ENCODE measurements around the gene BICC1.
"Not testable (repeated sequence)": the region's sequence is repeated elsewhere in the genome, so short reads cannot be mapped to it uniquely, and the experiment has no call there.

Gene BICC1

GRCh38 chr10:58567652-58568051 lies 55.0 kb downstream of the BICC1 start:
- no peak for DNase-seq (ENCODE audit: low read depth)

DNA sequence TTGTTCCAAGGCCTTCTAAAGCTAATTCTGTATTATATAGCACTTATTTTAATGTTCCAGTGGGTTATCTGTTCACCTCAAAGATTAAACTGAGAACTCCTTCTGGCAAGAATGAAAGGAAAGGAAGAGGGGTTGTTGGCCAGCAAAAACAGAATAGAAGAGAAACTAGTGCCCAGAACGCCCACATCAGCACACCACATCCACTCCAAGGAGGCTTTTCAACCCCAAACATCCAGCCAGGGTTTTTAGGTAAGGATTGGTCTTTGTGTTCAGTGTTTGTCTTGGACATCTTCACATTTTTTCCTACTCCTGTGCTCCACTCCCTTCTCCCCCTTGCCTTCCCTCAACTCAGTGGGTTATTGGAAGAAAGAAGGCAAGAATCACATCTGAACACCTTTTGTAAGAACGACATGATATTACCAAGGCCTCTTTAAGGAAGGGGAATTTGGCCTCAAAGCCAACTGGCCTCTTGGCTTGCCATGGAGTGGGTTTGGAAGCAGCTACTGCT lies 55.8 kb downstream of the BICC1 start:
- DNase-seq (ENCODE audit: low read depth), result no peak

DNA sequence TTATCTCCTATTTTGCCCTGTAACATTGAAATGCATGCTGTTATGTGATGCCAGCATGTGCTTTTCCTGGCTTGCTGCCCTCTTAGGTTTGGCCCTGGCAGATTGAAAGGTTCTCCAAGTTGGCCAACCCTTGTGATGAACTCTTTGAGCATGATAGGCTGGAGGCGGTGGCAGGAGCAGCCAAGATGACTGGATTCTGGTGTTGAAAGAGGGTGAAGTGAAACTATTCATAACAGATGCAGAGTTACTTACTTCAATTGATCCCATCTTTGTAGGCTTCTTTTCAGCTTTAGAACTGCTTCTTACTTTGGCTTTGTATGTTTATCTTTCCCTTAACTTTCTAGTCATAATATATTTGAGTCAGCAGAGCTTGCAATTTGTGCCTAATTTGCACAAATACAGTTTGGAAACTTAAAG lies 57.6 kb downstream of the BICC1 start:
- DNase-seq (ENCODE audit: low read depth), result peak; percentile 41

GRCh38 chr10:58570979-58571378 lies 58.3 kb downstream of the BICC1 start:
- no peak for DNase-seq (ENCODE audit: low read depth)

GRCh38 chr10:58573144-58573543 lies 60.5 kb downstream of the BICC1 start:
- DNase-seq (ENCODE audit: low read depth), result peak; percentile 17

DNA sequence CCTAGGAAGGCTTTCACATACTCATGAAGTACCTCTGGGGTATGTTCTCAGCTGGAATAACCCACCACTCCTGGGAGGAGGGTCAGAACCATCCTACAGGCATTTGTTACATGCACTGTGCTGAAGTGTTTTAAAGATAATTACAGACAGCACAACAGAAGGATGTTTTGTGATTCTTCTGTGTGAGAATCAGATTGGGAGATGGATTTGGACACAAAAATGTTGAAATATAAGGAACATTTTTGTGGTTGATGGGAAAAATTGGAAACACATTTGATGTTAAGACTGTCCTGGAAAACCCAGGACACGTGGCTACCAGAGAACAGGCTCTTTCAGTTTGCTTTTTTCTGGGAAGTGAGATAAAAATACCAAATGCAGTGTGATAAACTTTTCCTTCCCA lies 61.4 kb downstream of the BICC1 start:
- DNase-seq (ENCODE audit: low read depth), result no peak

- DNase-seq (ENCODE audit: low read depth), result no peak
Measured at GRCh38 chr10:58575491-58575890, 62.8 kb downstream of the BICC1 start.

GRCh38 chr10:58576751-58577436 lies 64.2 kb downstream of the BICC1 start:
- no peak for DNase-seq (ENCODE audit: low read depth)

DNA sequence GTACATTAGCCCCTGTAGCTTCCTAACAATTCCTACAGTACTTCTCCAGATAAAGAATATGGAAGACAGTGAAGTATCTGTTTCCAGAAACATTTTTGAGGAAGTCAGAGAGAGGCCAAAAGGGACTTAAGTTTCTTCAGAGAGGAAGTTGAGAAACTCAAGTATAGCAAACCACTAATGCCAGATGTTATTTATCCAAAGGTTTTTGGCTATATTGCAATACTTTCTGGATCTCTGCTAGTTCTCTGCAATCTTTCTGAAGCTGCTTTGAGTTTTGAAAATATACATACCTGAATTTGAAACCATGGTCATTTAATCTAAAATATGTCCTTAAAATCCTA lies 64.7 kb downstream of the BICC1 start:
- DNase-seq (ENCODE audit: low read depth), result peak; percentile 88

- peak; percentile 18 for DNase-seq (ENCODE audit: low read depth)
Measured at GRCh38 chr10:58578366-58578765, 65.7 kb downstream of the BICC1 start.

- DNase-seq (ENCODE audit: low read depth), result no peak
Measured at GRCh38 chr10:58579011-58579655, 66.5 kb downstream of the BICC1 start.

- no peak for DNase-seq (ENCODE audit: low read depth)
Measured at GRCh38 chr10:58582045-58582444, 69.4 kb downstream of the BICC1 start.

- no peak for DNase-seq (ENCODE audit: low read depth)
Measured at GRCh38 chr10:58585435-58585834, 72.8 kb downstream of the BICC1 start.

DNA sequence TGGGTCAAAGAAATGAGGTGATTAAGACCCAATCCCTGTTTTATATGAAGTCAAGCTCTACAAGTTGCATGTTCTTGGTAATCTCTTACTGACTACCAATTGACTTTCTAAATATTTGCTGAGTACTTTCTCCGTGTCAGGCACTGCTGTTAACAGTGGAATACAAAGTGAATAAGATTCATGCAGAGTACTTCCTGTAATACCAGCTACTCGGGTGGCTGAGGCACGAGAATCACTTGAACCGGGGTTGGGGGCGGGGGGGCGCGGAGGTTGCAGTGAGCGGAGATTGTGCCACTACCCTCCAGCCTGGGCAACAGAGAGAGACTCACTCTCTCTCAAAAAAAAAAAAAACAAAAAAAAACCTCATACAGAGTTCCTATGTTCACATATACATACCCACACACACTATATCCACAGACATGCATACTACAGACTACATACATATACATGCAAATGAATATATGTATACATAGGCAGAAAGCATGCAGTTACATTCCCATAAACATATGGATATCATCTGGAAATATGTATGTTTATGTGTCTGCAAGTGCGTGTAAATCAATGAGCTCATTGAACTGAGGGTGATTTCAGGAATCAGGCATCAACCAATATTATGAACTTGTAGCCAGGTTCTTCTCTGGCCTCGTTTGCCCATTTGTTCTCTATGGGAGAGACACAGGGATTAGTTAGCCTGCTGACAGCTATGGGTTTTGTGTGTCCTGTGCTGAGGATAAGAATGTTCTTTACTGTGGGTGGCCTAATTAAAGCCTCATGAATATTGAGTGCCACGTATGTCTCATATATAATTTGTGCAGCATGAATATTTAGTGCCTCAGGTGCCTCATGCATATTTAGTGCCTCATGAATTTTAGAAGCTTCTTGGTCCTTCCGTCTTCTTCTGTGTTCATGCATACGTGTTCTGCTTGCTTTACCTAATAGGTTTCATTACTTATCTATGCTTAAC lies 73.9 kb downstream of the BICC1 start:
- DNase-seq (ENCODE audit: low read depth), result no peak

DNA sequence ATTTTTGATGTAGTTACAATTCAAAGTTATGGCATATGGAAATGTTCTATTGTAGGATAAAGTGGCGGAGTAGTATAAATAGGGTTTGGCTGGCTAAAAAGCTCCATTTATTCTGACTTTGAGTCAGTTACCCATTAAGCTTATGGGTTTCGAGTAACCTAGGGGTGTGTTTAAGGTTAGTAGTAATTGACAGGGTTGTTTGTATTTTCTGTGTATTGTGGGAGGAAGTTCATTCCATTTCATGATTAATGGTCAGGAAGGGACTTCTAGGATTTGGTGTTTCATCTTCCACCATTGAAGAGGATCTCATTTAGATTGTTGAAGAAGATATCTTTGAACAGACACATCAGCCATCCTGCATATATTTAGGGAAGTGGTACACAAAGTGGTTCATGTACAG lies 75.0 kb downstream of the BICC1 start:
- peak; percentile 27 for DNase-seq (ENCODE audit: low read depth)

DNA sequence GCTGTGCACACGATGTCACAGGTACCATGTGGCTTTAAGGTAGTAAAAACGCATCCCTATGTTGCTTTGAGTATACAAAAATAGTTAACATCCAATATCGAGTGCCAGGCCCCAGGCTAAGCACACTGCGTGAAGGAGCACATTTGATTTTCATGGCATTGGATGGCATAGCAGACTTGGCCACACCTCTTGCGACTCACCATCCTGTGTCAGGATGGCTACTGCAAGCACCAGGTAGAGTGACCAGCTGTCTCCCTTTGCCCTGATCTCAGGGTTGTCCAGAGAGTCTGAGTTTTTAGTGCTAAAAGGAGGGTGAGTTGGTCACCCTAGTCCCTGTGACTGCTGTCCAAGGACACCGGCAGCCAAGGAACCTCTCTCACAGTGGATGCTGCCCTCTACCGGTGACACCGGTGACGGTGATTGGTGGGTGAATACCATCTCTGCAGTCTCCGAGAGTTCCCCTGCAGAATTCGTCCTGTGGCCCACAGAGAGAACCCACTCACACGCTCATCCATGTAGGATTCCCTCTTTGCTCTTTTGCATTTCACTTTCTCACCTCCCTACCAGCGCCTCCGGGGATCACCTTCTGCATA lies 76.1 kb downstream of the BICC1 start:
- DNase-seq (ENCODE audit: low read depth), result no peak

DNA sequence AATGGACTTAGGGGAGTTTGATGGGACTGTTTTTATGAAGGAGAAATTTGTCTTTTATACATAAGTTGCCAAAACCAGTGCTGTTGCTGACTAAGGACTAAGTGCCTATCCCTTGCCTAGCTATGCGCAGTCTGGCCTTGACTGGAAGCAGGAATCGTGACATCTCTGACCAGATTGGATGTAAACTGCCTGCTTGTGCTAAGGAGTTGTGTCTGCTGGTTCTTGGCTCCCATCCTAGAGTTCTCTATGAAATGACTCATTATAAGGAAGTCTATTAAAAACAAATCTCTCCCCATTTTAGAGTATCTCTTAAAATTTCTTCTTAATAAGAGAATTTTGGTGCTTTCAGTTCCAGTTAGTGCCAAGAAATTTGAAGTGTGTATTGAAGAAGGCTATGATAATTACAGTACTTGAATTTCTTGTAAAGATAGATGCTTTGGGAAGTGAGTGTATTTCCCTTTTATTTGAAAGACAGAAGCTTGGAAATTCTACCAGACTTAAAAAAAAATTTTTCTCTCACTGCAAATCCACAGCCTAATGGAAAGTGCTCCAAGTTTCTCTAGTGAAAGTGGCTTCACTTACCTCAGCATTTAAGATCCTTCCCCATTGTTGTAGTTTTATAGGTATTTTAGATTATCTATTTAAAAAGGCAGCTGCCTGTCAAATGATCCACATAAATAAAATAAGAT lies 77.6 kb downstream of the BICC1 start:
- peak; percentile 98 for DNase-seq (ENCODE audit: low read depth)

DNA sequence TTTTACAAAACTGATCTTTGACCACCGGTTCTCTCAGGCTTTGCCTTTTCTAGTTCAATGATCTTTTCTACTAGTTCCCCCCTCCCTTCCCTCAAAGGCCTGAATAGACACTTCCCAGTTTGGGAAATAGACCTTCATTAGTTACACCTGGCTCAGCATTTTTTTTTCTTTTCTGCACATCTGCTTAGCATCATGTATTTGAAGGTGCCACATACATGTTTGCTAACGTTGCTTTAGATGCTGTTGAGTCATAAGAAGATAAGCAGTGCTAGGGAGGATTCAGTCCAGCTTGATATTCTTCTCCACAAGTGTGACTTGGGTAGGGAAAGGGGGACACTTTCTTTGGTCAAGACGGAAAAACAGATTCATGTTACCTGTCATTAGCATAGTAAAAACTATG lies 78.3 kb downstream of the BICC1 start:
- DNase-seq (ENCODE audit: low read depth), result peak; percentile 43

DNA sequence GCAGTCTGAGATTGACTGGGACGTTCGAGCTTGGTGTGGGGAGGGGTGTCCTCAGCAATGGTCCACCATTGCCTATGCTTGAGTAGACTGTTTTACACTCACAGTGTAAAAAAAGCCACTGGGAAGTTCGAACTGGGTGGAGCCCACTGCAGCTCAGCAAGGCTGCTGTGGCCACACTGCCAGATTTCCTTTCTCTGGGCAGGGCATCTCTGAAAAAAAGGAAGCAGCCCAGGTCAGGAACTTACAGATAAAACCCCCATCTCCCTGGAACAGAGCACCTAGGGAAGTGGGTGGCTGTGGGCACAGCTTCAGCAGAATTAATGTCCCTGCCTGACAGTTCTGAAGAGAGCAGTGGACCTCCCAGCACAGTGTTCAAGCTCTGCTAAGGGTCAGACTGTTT lies 80.3 kb downstream of the BICC1 start:
- no peak for DNase-seq (ENCODE audit: low read depth)

GRCh38 chr10:58597211-58597610 lies 84.5 kb downstream of the BICC1 start:
- DNase-seq (ENCODE audit: low read depth), result not testable (repeated sequence)

GRCh38 chr10:58599927-58600553 lies 87.4 kb downstream of the BICC1 start:
- no peak for DNase-seq (ENCODE audit: low read depth)
